Body of pancreas (tissue), 4 donors: ENCODE data around the gene CISH.

Source experiments
- CTCF ChIP-seq, 7 experiments: fragments of 450-650 bp in 4 of 7; fragments of 200-600 bp in 3 of 7; sonication (generic) in 3 of 7; IDR thresholded peaks; one replicate each; pipeline ENCODE4 v1.5.1; 2016 to 2019; ENCODE audit warnings: antibody characterized with exemption in 7 of 7
- POLR2A ChIP-seq, 3 donors: fragments of 450-650 bp; IDR thresholded peaks; one replicate each; pipeline ENCODE4 v1.6.1; 2016; ENCODE audit warnings: antibody characterized with exemption in 3 of 3, mild to moderate bottlenecking in 2 of 3

- TF ChIP-seq POLR2A (IDR thresholded peaks at IDR 0.05) (no peak), CTCF (IDR thresholded peaks at IDR 0.05) (no peak)
Observed at GRCh38 chr3:50604110-50604621, 7.4 kb downstream of the CISH start.
